Muscle layer of duodenum (tissue), 2 donors: ENCODE data around the gene PDSS2.

Experiments used
- H3K27ac ChIP-seq: one replicate; pipeline ENCODE4 v1.7.0; 2013; ENCODE audit warnings: mild to moderate bottlenecking, low read length
- H3K27me3 ChIP-seq: one replicate; pipeline ENCODE4 v1.7.0; 2013; ENCODE audit warnings: low read depth, mild to moderate bottlenecking, control low read depth, low read length
- H3K36me3 ChIP-seq, 2 donors: one replicate each; pipeline ENCODE4 v1.7.0; 2013; ENCODE audit warnings: low read length in 2 of 2, control low read depth in 1 of 2, mild to moderate bottlenecking in 1 of 2; ENCODE audit not compliant: insufficient read depth in 2 of 2, control insufficient read depth in 1 of 2
- H3K4me1 ChIP-seq, 2 donors: one replicate each; pipeline ENCODE4 v1.7.0; 2013; ENCODE audit warnings: low read length in 2 of 2, mild to moderate bottlenecking in 2 of 2, control low read depth in 1 of 2, moderate library complexity in 1 of 2; ENCODE audit not compliant: insufficient read depth in 2 of 2, control insufficient read depth in 1 of 2
- H3K4me3 ChIP-seq, 2 donors: one replicate each; pipeline ENCODE4 v1.7.0; 2013; ENCODE audit warnings: low read length in 2 of 2, low read depth in 1 of 2, mild to moderate bottlenecking in 1 of 2
- H3K9me3 ChIP-seq, 2 donors: one replicate each; pipeline ENCODE4 v1.7.0; 2013; ENCODE audit warnings: low read length in 2 of 2, control low read depth in 1 of 2, mild to moderate bottlenecking in 1 of 2; ENCODE audit not compliant: control insufficient read depth in 1 of 2
- donor health status: healthy.

The PDSS2 gene

GRCh38 chr6:107409942-107410341 is 49.4 kb downstream of the PDSS2 start:
- Histone ChIP-seq H3K27me3 (no peaks in the 10 kb centered on the region), H3K9me3 (no peaks in the 10 kb centered on the region), H3K4me1 (peaks cover 0 to 4% of the 10 kb centered on the region in 2 donors), H3K36me3 (no peaks in the 10 kb centered on the region), H3K27ac (no peak overlapping the region), H3K4me3 (no peak overlapping the region)

DNA sequence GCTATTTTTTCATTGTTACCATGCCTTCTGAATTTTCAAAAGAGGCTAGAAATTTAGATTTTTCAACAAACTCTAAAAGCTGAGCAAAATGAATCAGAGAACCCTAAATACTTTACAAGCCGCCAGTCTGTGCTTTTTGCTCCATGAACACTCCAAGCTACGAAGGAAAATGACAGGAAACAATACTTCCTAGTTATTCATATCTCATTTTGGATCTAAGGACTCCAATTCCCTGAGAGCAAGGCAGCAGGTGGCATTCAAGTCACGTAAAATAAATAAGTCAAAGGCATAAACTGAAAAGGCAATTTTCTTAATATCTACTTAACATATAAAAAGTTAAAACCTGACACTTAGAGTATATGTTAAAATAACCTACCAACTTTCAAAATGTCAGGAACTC is 50.6 kb downstream of the PDSS2 start:
- Histone ChIP-seq H3K9me3 (peaks cover 0 to 7% of the 10 kb centered on the region in 2 donors), H3K4me1 (no peaks in the 10 kb centered on the region), H3K27me3 (no peaks in the 10 kb centered on the region), H3K36me3 (peaks cover 0 to 1% of the 10 kb centered on the region in 2 donors), H3K4me3 (no peak overlapping the region), H3K27ac (no peak overlapping the region)

DNA sequence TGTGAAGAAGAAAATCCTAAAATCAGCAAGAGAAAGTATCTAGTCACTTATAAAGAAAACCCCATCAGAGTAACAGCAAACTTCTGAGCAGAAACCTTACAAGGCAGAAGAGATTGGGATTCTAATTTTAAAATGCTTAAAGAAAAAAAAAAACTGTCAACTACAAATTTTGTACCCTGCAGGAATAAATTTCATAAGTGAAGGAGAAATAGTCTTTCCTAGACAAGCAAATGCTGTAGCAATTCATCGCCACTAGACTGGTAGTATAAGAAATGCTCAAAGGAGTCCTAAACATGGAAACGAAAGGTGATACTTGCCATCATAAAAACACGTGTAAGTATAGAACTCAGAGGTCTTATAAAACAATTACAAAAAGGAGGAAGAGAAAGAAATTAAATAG is 54.4 kb downstream of the PDSS2 start:
- Histone ChIP-seq H3K27ac (no peak overlapping the region), H3K27me3 (no peaks in the 10 kb centered on the region), H3K9me3 (peaks cover 0 to 16% of the 10 kb centered on the region in 2 donors), H3K4me1 (no peaks in the 10 kb centered on the region), H3K4me3 (no peak overlapping the region), H3K36me3 (peaks cover 0 to 15% of the 10 kb centered on the region in 2 donors)

- Histone ChIP-seq H3K9me3 (peaks cover 0 to 16% of the 10 kb centered on the region in 2 donors), H3K36me3 (peaks cover 0 to 15% of the 10 kb centered on the region in 2 donors), H3K4me1 (no peaks in the 10 kb centered on the region), H3K4me3 (no peak overlapping the region), H3K27ac (no peak overlapping the region), H3K27me3 (no peaks in the 10 kb centered on the region)
These were observed 56.8 kb downstream of the PDSS2 start for GRCh38 chr6:107402533-107402932.

DNA sequence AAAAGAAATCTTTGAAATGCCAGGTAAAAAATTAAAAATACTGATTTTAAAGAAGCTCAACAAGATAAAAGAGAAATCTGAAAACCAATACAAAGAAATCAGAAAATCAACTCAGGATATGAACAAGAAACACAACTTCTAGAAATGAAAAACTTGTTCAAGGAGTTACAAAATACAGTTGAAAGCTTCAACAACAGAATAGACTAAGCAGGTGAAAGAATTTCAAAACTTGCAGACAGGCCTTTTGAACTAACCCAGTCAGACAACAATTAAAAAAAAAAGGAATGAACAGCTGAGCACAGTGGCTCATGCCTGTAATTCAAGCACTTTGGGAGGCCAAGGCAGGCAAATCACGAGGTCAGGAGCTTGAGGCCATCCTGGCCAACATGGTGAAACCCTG is 57.8 kb downstream of the PDSS2 start:
- Histone ChIP-seq H3K27me3 (no peaks in the 10 kb centered on the region), H3K4me3 (no peak overlapping the region), H3K9me3 (peaks cover 0 to 16% of the 10 kb centered on the region in 2 donors), H3K4me1 (no peaks in the 10 kb centered on the region), H3K36me3 (peaks cover 0 to 15% of the 10 kb centered on the region in 2 donors), H3K27ac (no peak overlapping the region)

- H3K4me1 ChIP-seq: no peaks in the 10 kb centered on the region
- H3K36me3 ChIP-seq: peaks cover 0 to 15% of the 10 kb centered on the region in 2 donors
- H3K4me3 ChIP-seq: no peak overlapping the region
- peaks cover 0 to 16% of the 10 kb centered on the region in 2 donors for H3K9me3 ChIP-seq
- H3K27ac ChIP-seq: no peak overlapping the region
- H3K27me3 ChIP-seq: no peaks in the 10 kb centered on the region
These were observed 58.7 kb downstream of the PDSS2 start for GRCh38 chr6:107400616-107401147.

- Histone ChIP-seq H3K9me3 (peaks cover 0 to 18% of the 10 kb centered on the region in 2 donors), H3K4me3 (no peak overlapping the region), H3K36me3 (peaks cover 0 to 15% of the 10 kb centered on the region in 2 donors), H3K27me3 (no peaks in the 10 kb centered on the region), H3K4me1 (no peaks in the 10 kb centered on the region), H3K27ac (no peak overlapping the region)
These were observed 59.4 kb downstream of the PDSS2 start for GRCh38 chr6:107399935-107400334.

DNA sequence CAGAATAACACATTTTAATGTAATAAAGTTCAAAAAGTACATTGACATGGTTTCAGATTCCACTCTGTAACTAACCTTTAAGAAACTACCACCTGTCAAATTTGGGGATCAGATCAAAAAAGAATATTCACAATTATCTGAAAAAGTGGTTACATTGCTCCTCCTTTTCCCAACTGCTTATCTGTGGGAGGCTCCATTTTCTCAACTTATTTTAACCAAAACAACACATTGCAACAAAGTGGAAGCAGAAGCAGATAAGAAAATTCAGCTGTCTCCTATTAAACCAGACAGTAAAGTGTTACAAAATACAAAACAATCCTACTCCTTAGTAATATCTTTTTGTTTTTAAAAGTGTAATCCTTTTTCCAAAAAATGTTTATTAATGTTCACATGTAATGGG is 61.4 kb downstream of the PDSS2 start:
- H3K27me3 ChIP-seq: no peaks in the 10 kb centered on the region
- H3K36me3 ChIP-seq: peaks cover 0 to 17% of the 10 kb centered on the region in 2 donors
- H3K4me1 ChIP-seq: no peaks in the 10 kb centered on the region
- no peak overlapping the region for H3K4me3 ChIP-seq
- H3K27ac ChIP-seq: no peak overlapping the region
- peaks cover 0 to 14% of the 10 kb centered on the region in 2 donors for H3K9me3 ChIP-seq

GRCh38 chr6:107396211-107396610 is 63.2 kb downstream of the PDSS2 start:
- no peak overlapping the region for H3K4me3 ChIP-seq
- H3K27me3 ChIP-seq: no peaks in the 10 kb centered on the region
- H3K36me3 ChIP-seq: peaks cover 0 to 16% of the 10 kb centered on the region in 2 donors
- no peak overlapping the region for H3K27ac ChIP-seq
- no peaks in the 10 kb centered on the region for H3K4me1 ChIP-seq
- H3K9me3 ChIP-seq: peaks cover 0 to 8% of the 10 kb centered on the region in 2 donors

DNA sequence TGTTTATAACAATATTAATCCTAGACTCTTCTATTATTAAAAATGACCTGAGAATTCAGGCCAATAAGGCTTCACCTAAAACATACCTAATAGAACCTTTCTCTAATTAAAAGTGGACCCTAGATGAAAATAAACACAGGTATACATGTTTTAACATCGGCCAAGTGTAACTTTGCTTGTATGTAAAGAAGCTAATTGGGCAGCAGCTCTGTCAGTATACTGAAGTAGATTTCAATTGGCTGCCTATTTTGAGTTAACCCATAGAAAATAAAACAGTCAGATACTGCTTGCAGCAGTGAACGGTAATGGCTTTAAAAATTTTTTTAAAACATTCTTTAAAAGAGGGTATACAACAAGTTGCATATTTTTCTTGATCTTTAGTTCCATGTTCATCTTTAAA is 67.3 kb downstream of the PDSS2 start:
- Histone ChIP-seq H3K27ac (no peak overlapping the region), H3K4me1 (no peaks in the 10 kb centered on the region), H3K4me3 (no peak overlapping the region), H3K9me3 (peaks cover 0 to 8% of the 10 kb centered on the region in 2 donors), H3K27me3 (no peaks in the 10 kb centered on the region), H3K36me3 (peaks cover 0 to 8% of the 10 kb centered on the region in 2 donors)

DNA sequence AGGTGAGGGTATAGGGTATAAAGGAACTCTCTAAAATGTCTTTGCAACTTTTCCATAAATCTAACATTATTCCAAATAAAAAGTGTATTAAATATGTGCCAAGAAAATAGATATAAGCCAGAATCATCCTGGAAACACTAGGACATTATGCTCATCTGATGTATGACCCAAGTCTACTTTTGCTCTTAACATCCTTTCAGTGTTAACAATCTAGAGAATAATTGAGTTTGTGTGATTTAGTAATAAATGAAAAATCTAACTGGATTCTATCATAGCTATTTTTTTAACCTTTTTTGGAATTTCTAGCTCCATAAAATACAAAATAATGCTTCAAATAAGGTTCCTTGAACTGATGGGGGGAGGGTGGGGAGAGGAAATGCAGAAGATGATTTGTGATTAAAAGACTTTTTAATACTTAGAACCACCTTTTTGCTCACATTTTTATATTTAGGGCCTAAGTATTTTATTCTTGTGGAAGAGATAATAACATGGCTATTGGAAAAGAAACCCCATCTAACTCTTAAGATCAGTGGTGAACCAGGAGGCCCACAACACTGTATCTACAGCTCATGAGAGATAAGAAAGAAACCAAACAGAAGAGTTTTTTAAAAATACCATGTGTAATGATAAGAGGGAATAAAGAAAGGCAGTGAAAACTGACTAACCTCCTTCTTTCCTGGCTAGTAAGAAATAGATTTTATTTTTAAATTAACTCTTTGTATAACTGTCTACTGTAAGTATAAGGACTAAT is 68.5 kb downstream of the PDSS2 start:
- H3K4me1 ChIP-seq: no peaks in the 10 kb centered on the region
- H3K27ac ChIP-seq: no peak overlapping the region
- no peaks in the 10 kb centered on the region for H3K27me3 ChIP-seq
- peaks cover 0 to 8% of the 10 kb centered on the region in 2 donors for H3K36me3 ChIP-seq
- H3K4me3 ChIP-seq: no peak overlapping the region
- peaks cover 0 to 8% of the 10 kb centered on the region in 2 donors for H3K9me3 ChIP-seq
